ENCODE data around the gene THOC7.

- no peak for TF ChIP-seq POLR2A (IDR thresholded peaks at IDR 0.05)
- TF ChIP-seq, protein P1, sequence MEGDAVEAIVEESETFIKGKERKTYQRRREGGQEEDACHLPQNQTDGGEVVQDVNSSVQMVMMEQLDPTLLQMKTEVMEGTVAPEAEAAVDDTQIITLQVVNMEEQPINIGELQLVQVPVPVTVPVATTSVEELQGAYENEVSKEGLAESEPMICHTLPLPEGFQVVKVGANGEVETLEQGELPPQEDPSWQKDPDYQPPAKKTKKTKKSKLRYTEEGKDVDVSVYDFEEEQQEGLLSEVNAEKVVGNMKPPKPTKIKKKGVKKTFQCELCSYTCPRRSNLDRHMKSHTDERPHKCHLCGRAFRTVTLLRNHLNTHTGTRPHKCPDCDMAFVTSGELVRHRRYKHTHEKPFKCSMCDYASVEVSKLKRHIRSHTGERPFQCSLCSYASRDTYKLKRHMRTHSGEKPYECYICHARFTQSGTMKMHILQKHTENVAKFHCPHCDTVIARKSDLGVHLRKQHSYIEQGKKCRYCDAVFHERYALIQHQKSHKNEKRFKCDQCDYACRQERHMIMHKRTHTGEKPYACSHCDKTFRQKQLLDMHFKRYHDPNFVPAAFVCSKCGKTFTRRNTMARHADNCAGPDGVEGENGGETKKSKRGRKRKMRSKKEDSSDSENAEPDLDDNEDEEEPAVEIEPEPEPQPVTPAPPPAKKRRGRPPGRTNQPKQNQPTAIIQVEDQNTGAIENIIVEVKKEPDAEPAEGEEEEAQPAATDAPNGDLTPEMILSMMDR (IDR thresholded peaks at IDR 0.05), result no peak
- no peak for TF ChIP-seq EP300 (IDR thresholded peaks at IDR 0.05)
These were observed 6.5 kb upstream of the THOC7 start for GRCh38 chr3:63869940-63870614.

All from upper lobe of left lung (tissue), 4 donors.